ENCODE measurements around the gene CRYBA2.

GRCh38 chr2:218988164-218988563 is 5.1 kb downstream of the CRYBA2 start:
- TF ChIP-seq CTCF (IDR thresholded peaks at IDR 0.05): no peak
- TF ChIP-seq POLR2AphosphoS5 (IDR thresholded peaks at IDR 0.05; ENCODE audit: low read depth, low read length): no peak
- TF ChIP-seq REST (IDR thresholded peaks at IDR 0.05; ENCODE audit: insufficient read depth in 1 of 2, low read depth in 2 of 2, low read length in 1 of 2): no peak
- no peak for TF ChIP-seq TCF7L2 (IDR thresholded peaks at IDR 0.05; ENCODE audit: low read depth, low read length)
- no peak for TF ChIP-seq SIN3A (IDR thresholded peaks at IDR 0.05; ENCODE audit: borderline replicate concordance, insufficient read depth, low read depth, low read length)
